GM23338 (cell line): ENCODE results near the gene KIAA1586. TPM values are rescaled to one million over a fixed set of nuclear protein-coding genes. Genes with fewer than 3 reads are reported as not detected.
"Not testable (repeated sequence)": the region's sequence is repeated elsewhere in the genome, so short reads cannot be mapped to it uniquely, and the experiment has no call there.

ENCODE experiments used
- ATAC-seq: fragments of 200-7000 bp; cut with Tn5 transposase; 3 replicates; pipeline ENCODE4 v1.9.1; 2020
- DNase-seq: peaks from one replicate; pipeline ENCODE4 v3.0.0-alpha.2; 2015; ENCODE audit warnings: low spot score
- H2AFZ ChIP-seq: fragments of 200-600 bp; sonication (generic); 2 replicates; pipeline ENCODE4 v1.8.0; 2016; ENCODE audit warnings: antibody characterized with exemption, mild to moderate bottlenecking, moderate library complexity
- H3F3A ChIP-seq: fragments of 200-600 bp; sonication (generic); replicated peaks from 2 replicates; pipeline ENCODE4 v1.8.0; 2017; ENCODE audit warnings: antibody characterized with exemption, mixed run types, low read depth
- H3K27ac ChIP-seq: fragments of 200-600 bp; sonication (generic); 2 replicates; pipeline ENCODE4 v1.6.1; 2016; ENCODE audit warnings: low read depth
- H3K27me3 ChIP-seq: fragments of 200-600 bp; sonication (generic); 2 replicates; pipeline ENCODE4 v1.8.0; 2016; ENCODE audit warnings: mild to moderate bottlenecking, mixed run types, moderate library complexity; ENCODE audit not compliant: insufficient read depth
- H3K36me3 ChIP-seq: fragments of 200-600 bp; sonication (generic); 2 replicates; pipeline ENCODE4 v1.8.0; 2016; ENCODE audit warnings: mild to moderate bottlenecking; ENCODE audit not compliant: insufficient read depth
- H3K4me1 ChIP-seq: fragments of 200-600 bp; sonication (generic); 2 replicates; pipeline ENCODE4 v1.8.0; 2016; ENCODE audit warnings: mild to moderate bottlenecking, moderate library complexity; ENCODE audit not compliant: insufficient read depth
- H3K4me2 ChIP-seq: fragments of 200-600 bp; sonication (generic); 2 replicates; pipeline ENCODE4 v1.7.1; 2017; ENCODE audit warnings: mixed run types
- H3K4me3 ChIP-seq: fragments of 200-600 bp; sonication (generic); 2 replicates; pipeline ENCODE4 v1.6.1; 2016; ENCODE audit warnings: mixed run types
- H3K79me2 ChIP-seq: fragments of 200-600 bp; sonication (generic); replicated peaks from 2 replicates; pipeline ENCODE4 v1.8.0; 2017; ENCODE audit warnings: mild to moderate bottlenecking; ENCODE audit not compliant: insufficient read depth
- H3K9me2 ChIP-seq: fragments of 200-600 bp; sonication (generic); 2 replicates; pipeline ENCODE4 v1.8.0; 2017; ENCODE audit not compliant: insufficient read depth
- H4K20me1 ChIP-seq: fragments of 200-600 bp; sonication (generic); replicated peaks from 2 replicates; pipeline ENCODE4 v1.8.0; 2017; ENCODE audit warnings: mild to moderate bottlenecking; ENCODE audit not compliant: insufficient read depth
- H3K27ac Mint-ChIP-seq: 2 replicates; pipeline ENCODE4 v1.8.0; 2020; ENCODE audit warnings: inconsistent platforms, mild to moderate bottlenecking, moderate library complexity, mixed read lengths
- H3K27me3 Mint-ChIP-seq: 3 replicates; pipeline ENCODE4 v1.8.0; 2022; ENCODE audit warnings: low read depth, mild to moderate bottlenecking, moderate library complexity, mixed read lengths, inconsistent platforms; ENCODE audit not compliant: insufficient read depth, poor library complexity
- H3K36me3 Mint-ChIP-seq: 3 replicates; pipeline ENCODE4 v1.8.0; 2021; ENCODE audit warnings: low read depth, mild to moderate bottlenecking, inconsistent platforms, moderate library complexity, mixed read lengths
- H3K4me1 Mint-ChIP-seq: 3 replicates; pipeline ENCODE4 v1.8.0; 2020; ENCODE audit warnings: mild to moderate bottlenecking, inconsistent platforms, mixed read lengths
- H3K4me3 Mint-ChIP-seq: 3 replicates; pipeline ENCODE4 v1.8.0; 2021; ENCODE audit warnings: moderate library complexity, mild to moderate bottlenecking, inconsistent platforms, mixed read lengths
- H3K9me3 Mint-ChIP-seq: 3 replicates; pipeline ENCODE4 v1.8.0; 2020; ENCODE audit warnings: moderate library complexity, mild to moderate bottlenecking, inconsistent platforms, mixed read lengths
- EZH2 ChIP-seq: fragments of 200-600 bp; sonication (generic); IDR thresholded peaks from one replicate; pipeline ENCODE4 v1.8.0; 2017; ENCODE audit warnings: antibody characterized with exemption, mild to moderate bottlenecking, low read depth; ENCODE audit not compliant: unreplicated experiment
- EZH2phosphoT487 ChIP-seq: fragments of 200-600 bp; sonication (generic); IDR thresholded peaks from one replicate; pipeline ENCODE4 v1.8.1; 2018; ENCODE audit warnings: antibody characterized with exemption; ENCODE audit not compliant: unreplicated experiment
- REST ChIP-seq: IDR thresholded peaks from one replicate; pipeline ENCODE4 v1.6.1; 2018; ENCODE audit warnings: antibody characterized with exemption; ENCODE audit not compliant: unreplicated experiment
- ZNF114 ChIP-seq: fragments of 250-450 bp; sonication (Bioruptor Pico); IDR thresholded peaks from 2 replicates; pipeline ENCODE4 v1.5.0; 2020; ENCODE audit warnings: mild to moderate bottlenecking, moderate library complexity
- ZNF462 ChIP-seq: fragments of 250-450 bp; sonication (Bioruptor Pico); IDR thresholded peaks from 2 replicates; pipeline ENCODE4 v1.5.0; 2020; ENCODE audit warnings: mild to moderate bottlenecking, moderate library complexity
- polyA plus RNA-seq: library from polyadenylated mRNA; unstranded; fragments of >200 nt; fragmentation: Nextera tagmentation; extraction: Ambion mirVana; gene quantifications from 2 replicates; pipeline ENCODE4 v1.2.1, GENCODE V29; 2016
- total RNA-seq: library from RNA; depleted of rRNA; stranded (reverse); fragments of >200 nt; shearing (Covaris generic); gene quantifications from 2 replicates; pipeline ENCODE4 v1.2.3, GENCODE V29; 2014

The KIAA1586 gene
- total and polyA plus RNA-seq, 2 experiments from 2014 or later, result 24.0 to 37.7 TPM

DNA sequence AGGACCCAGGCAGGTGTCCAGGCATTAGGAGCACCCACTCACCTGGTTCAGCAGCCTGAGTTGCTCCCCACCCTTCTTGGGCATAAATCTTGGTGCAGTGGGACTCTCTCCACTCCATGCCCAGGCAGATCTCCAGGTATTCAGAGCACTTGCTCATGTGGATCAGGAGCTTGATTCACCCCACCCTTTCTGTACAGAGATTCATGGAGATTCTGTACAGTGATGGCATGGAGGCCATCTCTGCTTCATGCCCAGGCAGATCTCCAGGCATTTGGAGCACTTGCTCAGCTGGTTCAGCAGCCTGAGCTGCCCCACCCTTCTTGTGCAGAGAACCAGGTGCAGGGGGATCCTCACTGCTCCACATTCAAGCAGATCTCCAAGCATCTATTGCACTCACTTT, 47.4 kb upstream of the KIAA1586 start (continued):
- TF ChIP-seq EZH2, result no peak

DNA sequence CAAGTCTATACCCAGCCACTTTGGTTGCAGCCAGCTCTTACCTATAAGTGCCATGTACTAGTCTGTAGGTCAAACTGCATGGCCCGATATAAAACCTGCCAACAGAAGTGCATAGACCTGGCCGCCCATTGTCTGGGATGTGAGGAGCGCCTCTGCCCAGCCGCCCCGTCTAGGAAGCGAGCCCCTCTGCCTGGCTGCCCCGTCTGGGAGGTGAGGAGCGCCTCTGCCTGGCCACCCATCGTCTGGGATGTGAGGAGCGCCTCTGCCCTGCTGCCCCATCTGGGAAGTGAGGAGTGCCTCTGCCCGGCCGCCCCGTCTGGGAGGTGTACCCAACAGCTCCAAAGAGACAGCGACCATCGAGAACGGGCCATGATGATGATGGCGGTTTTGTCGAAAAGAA, 46.7 kb upstream of the KIAA1586 start:
- not testable (repeated sequence) for H4K20me1 ChIP-seq, H3K36me3 ChIP-seq, H3F3A ChIP-seq, ATAC-seq, H3K4me1 ChIP-seq, H3K4me2 ChIP-seq, H2AFZ ChIP-seq, H3K27ac ChIP-seq, DNase-seq, H3K9me2 ChIP-seq, H3K4me1 Mint-ChIP-seq, H3K27me3 ChIP-seq, H3K27me3 Mint-ChIP-seq, H3K79me2 ChIP-seq, H3K4me3 Mint-ChIP-seq, H3K4me3 ChIP-seq, H3K27ac Mint-ChIP-seq
- Mint-ChIP-seq H3K9me3 (peaks cover 25% of the 10 kb centered on the region), H3K36me3 (peaks cover 14% of the 10 kb centered on the region)

- Histone ChIP-seq H3K27ac (no peak overlapping the region), H3K79me2 (no peaks in the 10 kb centered on the region), H3K36me3 (no peaks in the 10 kb centered on the region), H3K27me3 (no peaks in the 10 kb centered on the region), H3F3A (no peaks in the 10 kb centered on the region), H2AFZ (no peak overlapping the region), H3K4me3 (no peak overlapping the region), H3K9me2 (no peaks in the 10 kb centered on the region), H3K4me2 (no peak overlapping the region), H3K4me1 (no peaks in the 10 kb centered on the region), H4K20me1 (no peaks in the 10 kb centered on the region)
- peaks cover 25% of the 10 kb centered on the region for H3K9me3 Mint-ChIP-seq
- ATAC-seq (no peak), DNase-seq (no peak)
- H3K36me3 Mint-ChIP-seq, result peaks cover 14% of the 10 kb centered on the region
- no peaks in the 10 kb centered on the region; the same call in 2 of the 3 replicates for H3K4me1 Mint-ChIP-seq
- TF ChIP-seq EZH2 (no peak), ZNF114 (CRISPR knock-in tag) (no peak), EZH2phosphoT487 (no peak), REST (no peak), ZNF462 (CRISPR knock-in tag) (no peak)
- peaks cover 7% of the 10 kb centered on the region for H3K27me3 Mint-ChIP-seq
- H3K27ac Mint-ChIP-seq, result no peak overlapping the region
- no peak overlapping the region for H3K4me3 Mint-ChIP-seq
Measured at GRCh38 chr6:57002197-57002596, 44.3 kb upstream of the KIAA1586 start.
